ENCODE measurements around the gene KCNK4.
"Not testable (repeated sequence)": the region's sequence is repeated elsewhere in the genome, so short reads cannot be mapped to it uniquely, and the experiment has no call there.

KCNK4 gene

DNA sequence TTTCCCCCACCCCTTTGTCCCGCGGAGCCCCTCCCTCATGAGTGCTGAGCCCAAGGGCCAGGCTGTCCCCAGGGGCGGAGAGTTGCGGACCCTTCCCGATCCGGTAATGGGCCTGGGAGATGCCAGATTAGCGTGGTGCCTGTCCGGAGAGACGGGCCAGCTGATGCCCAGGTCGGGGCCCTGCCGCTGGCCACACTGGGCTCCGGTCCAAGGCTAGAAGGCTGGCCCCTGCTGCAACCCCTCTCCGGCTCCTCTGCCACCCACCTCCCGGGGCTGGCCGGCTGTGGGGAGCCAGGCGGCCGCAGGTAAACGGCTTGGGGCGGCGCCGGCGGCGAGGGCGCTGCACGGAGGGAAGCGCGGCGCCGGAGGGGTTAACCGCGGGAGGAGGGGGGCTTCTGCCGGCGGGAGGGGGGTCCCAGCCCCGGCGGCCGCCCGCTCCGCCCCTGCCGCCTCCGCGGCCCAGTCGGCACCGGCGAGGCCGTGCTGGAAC, at the start of gene KCNK4:
TSS of gene KCNK4 (plus strand) at position 41 of the 490 bp plus-strand sequence. CDS start 1,717 bp downstream, outside the sequence.
- DNase-seq (ENCODE audit: low read depth, low spot score) = no peak

DNA sequence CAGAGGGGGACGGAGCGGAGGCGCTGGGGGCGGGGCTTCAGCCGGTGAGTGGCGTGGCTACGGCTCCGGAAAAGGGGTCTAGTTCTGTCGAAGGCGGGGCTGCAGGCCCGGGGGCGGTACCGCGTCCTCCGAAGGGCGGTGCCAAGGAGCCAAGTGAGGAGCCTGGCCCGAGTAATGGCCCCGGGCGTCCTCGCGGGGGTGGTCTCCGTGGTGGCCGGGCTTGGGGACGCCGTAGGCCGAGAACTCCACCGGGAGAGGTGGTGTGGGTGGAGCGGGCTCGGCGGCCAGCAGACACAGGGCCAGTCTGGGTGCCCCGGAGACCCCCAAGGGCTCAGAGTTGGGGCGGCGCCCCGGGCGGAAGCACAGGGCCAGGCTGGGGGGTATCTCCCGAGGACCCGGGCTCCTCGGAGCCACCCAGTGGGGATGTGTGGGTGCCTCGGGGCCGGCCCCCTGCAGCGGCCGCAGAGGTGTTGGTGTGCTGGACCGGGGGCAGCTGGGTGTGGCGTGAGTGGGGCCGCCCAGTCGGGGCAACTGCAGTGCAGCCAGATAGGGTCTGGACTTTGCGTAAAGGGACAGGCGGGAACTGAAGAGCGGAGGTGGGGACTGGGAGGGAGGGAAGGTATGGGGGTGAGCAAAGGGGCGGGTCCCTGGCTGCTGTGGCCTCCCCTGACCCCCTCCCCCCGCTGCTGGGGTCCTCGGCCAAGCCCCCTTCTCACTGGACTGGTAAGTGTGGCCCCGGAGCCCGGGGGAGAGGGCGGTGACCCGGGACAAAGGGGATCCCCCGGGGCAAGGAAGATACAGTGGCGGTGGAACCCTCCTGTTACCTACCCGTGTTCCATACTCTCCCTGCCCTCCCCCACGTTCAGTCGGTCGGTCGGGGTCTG, 49.4 kb upstream of the KCNK4 start:
- no peak for DNase-seq (ENCODE audit: low read depth, low spot score)

DNA sequence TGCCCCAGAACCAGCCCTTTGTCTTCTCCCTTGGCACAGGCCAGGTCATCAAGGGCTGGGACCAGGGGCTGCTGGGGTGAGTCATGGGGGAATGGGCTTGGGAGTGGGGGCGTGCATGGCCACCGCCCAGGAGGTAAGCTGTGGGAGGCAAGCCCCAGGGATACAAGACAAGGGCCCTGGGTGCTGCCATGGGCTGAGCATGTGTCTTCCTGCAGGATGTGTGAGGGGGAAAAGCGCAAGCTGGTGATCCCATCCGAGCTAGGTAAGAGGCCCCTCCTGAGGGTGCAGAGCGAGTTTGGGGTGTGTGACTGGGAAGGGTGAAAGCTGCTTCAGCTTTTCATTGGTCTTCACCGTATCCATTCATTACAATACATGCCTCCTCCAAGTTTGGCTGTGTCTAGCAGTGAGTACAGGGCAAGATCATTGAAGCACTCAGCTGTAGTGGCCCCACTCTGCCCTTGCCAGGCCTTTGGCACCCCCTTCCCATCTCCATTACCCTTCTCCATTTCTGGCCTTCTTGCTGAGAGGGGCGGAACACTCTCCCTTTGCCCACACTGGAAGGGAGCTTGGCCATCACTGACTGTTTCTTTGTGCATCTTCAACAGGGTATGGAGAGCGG, 47.8 kb upstream of the KCNK4 start:
- DNase-seq (ENCODE audit: low read depth, low spot score) = no peak

DNA sequence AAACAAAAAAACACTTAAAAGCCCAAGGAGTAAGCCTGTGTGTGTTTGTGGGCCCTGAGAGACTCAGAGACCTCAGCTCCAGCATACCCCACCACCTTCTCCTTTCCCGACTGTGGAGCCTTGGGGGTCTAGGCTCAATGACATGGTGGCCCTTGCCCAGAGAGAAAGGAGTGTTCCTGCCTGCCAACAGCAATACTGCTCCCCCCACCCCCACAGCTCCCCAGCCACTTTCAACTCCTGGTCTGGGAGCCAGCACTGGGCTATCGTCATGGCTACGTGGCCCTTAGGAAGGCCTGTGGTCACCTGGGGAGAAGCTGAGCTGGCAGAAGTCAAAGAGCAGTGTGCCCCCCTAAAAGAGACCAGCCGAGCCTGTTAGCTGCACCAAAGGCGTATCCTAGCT, 47.0 kb upstream of the KCNK4 start:
- DNase-seq (ENCODE audit: low read depth, low spot score) = no peak

GRCh38 chr11:64244966-64245365, 46.1 kb upstream of the KCNK4 start:
- no peak for DNase-seq (ENCODE audit: low read depth, low spot score)

DNA sequence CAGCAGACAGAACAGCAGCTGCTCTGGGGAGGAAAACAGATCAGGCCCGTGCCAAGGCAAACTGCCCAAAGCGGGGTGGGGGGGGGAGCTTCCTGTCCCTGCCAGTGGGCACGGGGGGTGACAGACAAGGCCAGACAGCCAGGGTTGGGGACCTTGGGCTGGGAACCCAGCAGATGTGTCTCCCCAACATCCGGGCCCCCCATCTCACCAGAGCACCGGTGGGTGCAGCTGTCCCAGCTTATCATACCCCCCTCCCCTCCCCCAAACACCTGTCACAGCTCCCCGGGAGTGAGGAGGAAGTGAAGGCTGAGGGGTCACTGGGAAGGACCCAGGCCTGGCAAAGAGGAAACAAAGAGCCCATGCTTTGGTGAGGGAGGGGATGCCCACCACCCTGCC, 45.7 kb upstream of the KCNK4 start:
- no peak for DNase-seq (ENCODE audit: low read depth, low spot score)

DNA sequence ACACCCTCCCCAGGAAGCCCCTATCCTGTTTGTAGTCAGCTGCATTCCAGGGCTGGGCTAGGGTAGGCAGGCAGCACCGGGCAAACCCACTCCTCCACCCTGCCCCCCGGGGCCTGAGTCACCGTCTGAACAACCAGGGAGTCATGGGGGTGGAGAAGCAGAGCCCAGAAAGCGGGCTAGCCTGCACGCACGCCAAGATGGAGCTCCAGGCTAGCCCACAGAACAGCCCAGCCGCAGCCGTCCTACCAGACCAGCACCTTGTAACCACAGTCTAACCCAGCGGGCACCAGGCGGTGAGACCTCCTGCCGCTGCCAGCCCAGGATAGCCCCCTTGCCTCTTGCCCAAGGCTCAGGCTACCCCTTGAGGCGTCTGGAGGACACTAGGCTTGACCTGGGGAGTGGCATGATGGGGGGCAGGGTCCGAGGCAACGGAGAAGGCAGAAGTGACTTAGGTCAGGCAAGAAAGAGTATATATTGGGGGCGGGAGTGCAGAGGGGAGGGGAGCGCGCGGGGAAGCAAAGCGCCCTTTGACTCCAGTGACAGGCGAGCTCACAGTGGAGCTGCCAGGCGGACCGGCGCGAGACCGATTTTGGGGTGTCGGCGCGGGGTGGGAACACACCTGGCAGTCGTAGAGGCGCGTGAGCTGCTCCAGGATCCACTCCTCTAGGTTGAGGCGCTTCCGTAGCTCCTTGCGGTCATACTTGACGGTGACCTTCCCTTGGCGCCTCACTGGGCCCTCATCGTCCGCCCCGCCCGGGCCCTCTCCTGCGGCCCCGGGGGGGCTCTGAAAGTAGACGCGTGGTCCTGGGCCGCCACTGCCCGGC, 45.1 kb upstream of the KCNK4 start:
- no peak for DNase-seq (ENCODE audit: low read depth, low spot score)

DNA sequence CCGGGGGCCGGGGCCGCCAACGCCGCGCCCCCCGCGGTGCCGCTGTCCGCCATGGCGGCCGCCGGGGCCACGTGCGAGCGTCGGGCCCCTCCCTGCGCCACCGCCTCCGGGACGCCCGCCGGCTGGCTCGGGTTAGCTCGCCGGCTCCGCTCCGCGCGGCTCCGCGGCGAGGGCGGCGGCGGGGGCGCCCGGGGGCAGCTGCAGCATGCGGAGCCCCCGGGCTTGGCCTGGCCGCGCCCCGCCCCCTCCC, 44.6 kb upstream of the KCNK4 start:
- not testable (repeated sequence) for DNase-seq (ENCODE audit: low read depth, low spot score)

- DNase-seq (ENCODE audit: low read depth, low spot score) = peak; percentile 45
Observed at GRCh38 chr11:64246871-64247728, 44.0 kb upstream of the KCNK4 start, which contains the start of gene PPP1R14B. Gene PPP1R14B, minus strand, starts transcription at chr11:64246943. Its CDS starts 270 bp downstream, at chr11:64246673.

DNA sequence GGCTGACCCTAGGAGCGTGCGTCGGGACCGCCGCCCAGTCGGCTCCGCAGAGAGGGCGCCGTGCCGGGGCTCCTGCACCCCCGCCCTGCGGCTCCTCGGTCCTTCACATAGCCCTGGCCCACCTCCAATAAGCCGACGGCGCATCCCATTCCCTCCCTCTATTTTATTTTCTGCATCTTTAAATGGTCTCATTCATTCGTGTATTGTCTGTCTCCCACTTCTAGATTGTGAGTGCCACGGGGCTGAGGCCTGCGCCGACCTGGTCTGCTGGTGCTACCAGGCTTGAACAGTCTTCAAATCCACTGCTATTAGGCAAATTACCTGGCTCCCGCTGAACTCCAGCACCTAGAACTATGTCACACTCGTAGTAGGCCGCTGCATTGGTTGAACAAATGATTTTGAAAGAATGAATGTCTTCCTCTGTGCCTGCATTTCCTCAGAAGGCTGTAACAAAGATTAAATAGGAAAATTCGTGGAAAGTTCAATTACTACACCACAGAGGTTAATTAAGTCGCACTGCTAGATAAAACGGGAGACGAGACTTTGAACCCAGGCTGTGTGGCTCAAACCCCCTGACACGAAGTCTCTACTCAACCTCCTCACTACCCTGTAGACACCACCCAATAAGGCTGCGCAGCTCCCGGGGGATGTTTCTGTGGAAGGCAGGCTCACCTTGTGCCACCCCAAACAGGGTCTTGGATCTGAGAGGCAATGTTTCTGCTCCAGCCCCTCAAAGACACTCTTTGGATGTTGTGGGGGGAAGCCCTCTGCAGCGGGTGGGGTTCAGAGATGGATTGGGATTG, 43.2 kb upstream of the KCNK4 start:
- DNase-seq (ENCODE audit: low read depth, low spot score) = no peak

GRCh38 chr11:64248578-64248977, 42.5 kb upstream of the KCNK4 start:
- DNase-seq (ENCODE audit: low read depth, low spot score) = no peak

DNA sequence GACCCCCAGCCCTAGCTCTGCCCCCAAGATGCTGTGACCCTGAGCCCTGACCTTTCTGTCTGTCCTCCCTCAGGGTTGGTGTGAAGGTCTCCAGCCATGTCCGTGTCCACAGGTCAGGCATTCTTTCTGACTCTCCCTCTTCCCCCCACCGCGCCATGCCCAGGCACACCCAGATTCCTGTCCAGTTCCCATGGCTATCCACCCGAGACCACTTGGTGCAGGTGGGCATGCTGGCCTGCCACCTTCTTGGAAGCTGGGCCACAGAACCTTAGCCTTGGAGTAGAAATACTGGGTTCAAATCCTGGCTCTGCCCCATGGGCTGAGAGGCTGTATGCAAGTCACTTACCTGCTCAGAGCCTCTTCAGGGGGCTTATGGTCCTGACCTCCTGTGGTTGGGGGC, 42.1 kb upstream of the KCNK4 start:
- no peak for DNase-seq (ENCODE audit: low read depth, low spot score)

- DNase-seq (ENCODE audit: low read depth, low spot score) = no peak
Observed at GRCh38 chr11:64249563-64250414, 41.3 kb upstream of the KCNK4 start.

DNA sequence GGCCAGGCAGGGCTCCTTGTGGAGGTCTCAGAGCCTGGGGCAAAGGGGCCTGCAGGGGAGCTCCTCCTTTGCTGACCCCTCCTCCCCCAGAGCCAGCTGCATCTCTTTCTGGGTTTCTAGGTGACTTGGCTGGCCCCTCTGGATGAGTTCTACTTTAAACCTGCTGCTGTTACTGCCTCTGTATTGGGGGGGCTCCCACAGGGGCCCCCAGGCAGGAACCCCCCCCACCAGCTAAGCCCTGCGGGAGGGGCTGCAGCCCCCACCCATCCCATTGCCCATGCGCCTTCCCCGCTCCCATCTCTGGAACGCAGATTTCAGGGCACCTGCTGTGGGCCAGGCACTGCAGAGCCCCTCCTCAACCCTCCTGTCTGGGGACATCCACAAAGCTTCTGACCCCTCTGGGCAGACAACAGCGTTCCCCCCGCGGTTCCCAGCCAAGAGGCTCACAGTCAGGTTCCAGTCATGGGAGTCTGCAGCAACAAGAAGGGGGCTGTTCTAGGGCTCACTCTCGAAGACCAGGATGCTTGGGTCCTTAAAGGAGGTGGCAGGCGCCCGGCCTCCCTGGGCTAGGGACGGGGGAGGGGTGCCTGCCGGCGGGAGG, 40.6 kb upstream of the KCNK4 start:
- DNase-seq (ENCODE audit: low read depth, low spot score) = no peak

DNA sequence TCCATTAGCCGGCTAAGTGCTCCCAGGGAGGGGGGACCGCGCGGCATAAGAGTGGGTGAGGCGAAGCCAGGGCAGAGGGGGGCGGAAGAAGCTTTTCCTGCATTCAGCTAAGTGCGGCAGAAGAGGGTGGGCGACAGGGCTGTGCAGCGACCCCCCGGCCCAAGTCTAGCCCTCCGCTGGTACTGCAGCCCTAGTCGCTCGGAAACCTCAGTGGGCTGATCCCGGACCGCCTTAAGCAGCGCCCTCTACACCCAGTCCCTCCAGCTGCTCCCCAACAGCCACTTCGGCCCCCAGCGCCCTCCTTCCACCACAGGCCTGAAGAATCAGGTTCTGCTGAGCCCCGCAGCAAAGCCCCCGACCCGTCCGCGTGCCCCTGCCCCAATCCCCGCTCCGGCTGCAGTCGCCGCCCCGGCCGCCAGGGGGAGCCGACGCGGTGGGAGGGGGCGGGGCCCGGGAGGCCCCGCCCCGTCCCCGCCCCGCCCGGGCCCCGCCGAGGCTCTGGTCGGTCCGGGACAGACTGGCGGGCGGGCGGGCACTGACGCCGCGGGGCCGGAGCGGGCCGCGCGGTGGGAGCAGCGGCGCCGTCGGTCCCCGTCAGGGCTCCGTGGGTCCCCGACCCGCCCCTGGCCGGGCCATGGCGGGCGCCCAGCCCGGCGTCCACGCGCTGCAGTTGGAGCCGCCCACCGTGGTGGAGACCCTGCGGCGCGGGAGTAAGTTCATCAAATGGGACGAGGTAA, 39.9 kb upstream of the KCNK4 start, which contains the start of gene PLCB3:
TSS of gene PLCB3 (plus strand) at position 515 of the 737 bp plus-strand sequence. CDS start at position 635, 120 bp downstream.
- no peak for DNase-seq (ENCODE audit: low read depth, low spot score)

DNA sequence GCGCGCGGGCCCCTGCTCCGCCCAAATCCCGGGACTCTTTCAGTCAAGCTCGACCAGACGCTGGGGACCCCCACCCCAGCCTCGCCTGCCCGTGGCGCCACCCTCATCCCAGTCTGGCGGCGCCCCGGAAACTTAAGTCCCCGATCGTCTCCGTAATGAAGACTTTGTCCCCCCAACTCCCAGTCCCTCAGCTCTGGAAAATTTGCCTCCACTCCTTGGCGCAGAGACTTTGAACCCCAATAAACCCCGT, 39.4 kb upstream of the KCNK4 start:
- DNase-seq (ENCODE audit: low read depth, low spot score) = no peak

- no peak for DNase-seq (ENCODE audit: low read depth, low spot score)
Observed at GRCh38 chr11:64252003-64252872, 38.9 kb upstream of the KCNK4 start.

DNA sequence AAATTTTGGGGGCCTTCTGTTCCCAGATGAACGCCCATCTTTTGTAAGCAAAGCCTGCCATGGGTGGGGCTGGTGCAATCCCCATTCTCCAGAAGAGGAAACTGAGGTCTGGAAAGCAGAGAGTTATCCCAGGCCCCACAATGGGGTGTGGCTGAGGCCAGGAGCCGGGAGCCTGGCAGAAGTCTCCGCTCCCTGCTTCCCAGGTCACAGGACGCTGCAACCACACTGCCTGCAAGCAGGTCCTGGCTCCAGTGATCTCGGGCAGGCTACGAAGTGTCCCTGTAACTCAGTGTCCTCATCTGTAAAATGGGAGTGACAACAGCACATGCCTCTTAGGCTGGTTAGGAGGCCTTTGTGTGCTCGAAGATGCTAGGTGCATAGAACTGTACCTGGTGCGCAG, 38.1 kb upstream of the KCNK4 start:
- no peak for DNase-seq (ENCODE audit: low read depth, low spot score)

Data from brain pericyte (primary cell).